Keratinocyte (primary cell): ENCODE results near the gene KMT2C.

Source experiments
- CTCF ChIP-seq, 3 experiments: IDR thresholded peaks in 1 of 3; conservative IDR thresholded peaks in 1 of 3; optimal IDR thresholded peaks in 1 of 3; 2 replicates in 2 of 3; 3 replicates in 1 of 3; pipeline versions ENCODE3 to v1.5.1; 2011; ENCODE audit warnings: low read length in 3 of 3, mild to moderate bottlenecking in 3 of 3, moderate library complexity in 2 of 3, control low read depth in 1 of 3, inconsistent platforms in 1 of 3; ENCODE audit not compliant: insufficient read depth in 2 of 3; ENCODE audit errors: extremely low read depth in 1 of 3
- EZH2 ChIP-seq: IDR thresholded peaks from one replicate; pipeline ENCODE4 v1.6.1; 2012; ENCODE audit warnings: inconsistent platforms, mild to moderate bottlenecking, low read length, moderate library complexity

GRCh38 chr7:152103691-152104090 is 332.1 kb downstream of the KMT2C start:
- TF ChIP-seq CTCF (optimal IDR thresholded peaks at IDR 0.05 in 1 of 3, IDR thresholded peaks at IDR 0.05 in 1 of 3, conservative IDR thresholded peaks at IDR 0.05 in 1 of 3; ENCODE audit: extremely low read depth in 1 of 3, insufficient read depth in 2 of 3, low read length in 3 of 3) (no peak), EZH2 (no peak)
